ENCODE measurements around the gene KCNQ1. TPM values are rescaled to one million over a fixed set of nuclear protein-coding genes. Genes with fewer than 3 reads are reported as not detected.

Gene KCNQ1
- total RNA-seq, 1 experiment from 2014 or later: not detected

GRCh38 chr11:2703363-2704141 lies 258.7 kb downstream of the KCNQ1 start:
- H3K27ac ChIP-seq: peak overlapping the region; percentile 86

DNA sequence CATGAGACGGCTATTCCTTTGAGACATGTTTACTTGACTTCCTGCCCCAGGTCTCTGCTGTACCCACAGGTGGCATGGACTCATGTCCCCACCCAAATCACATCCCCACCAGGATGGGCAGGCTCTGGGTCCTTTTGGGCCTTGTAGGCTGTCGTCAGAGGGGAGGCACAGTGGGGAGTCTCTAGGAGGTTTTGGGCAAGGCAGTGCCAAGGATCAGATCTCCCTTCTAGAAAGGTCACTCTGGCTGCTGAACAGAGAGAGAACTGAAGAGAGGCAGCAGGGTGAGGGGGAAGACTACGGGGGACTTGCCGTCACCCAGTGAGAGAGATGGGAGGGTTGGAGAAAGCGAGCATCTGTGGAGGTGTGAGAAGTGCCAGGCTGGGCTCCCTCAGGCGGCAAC lies 259.5 kb downstream of the KCNQ1 start:
- no peaks in the 10 kb centered on the region for H3K36me3 ChIP-seq
- H3K4me3 ChIP-seq: no peak overlapping the region
- H3K27ac ChIP-seq: peak overlapping the region; percentile 86
- no peak for DNase-seq
- H3K4me1 ChIP-seq: peaks cover 53% of the 10 kb centered on the region
- no peaks in the 10 kb centered on the region for H3K27me3 ChIP-seq
- no peaks in the 10 kb centered on the region for H3K9me3 ChIP-seq (replicated peaks)

More at GRCh38 chr11:2703363-2704141, 258.7 kb downstream of the KCNQ1 start:
- no peak overlapping the region for H3K4me3 ChIP-seq
- DNase-seq: peak; percentile 75 to 79
- H3K36me3 ChIP-seq: 0 out of 2 replicates have a peak, but pooled peaks cover 5% of the 10 kb centered on the region
- H3K4me1 ChIP-seq: peaks cover 53% of the 10 kb centered on the region
- H3K27me3 ChIP-seq: no peaks in the 10 kb centered on the region
- H3K9me3 ChIP-seq (replicated peaks): no peaks in the 10 kb centered on the region

DNA sequence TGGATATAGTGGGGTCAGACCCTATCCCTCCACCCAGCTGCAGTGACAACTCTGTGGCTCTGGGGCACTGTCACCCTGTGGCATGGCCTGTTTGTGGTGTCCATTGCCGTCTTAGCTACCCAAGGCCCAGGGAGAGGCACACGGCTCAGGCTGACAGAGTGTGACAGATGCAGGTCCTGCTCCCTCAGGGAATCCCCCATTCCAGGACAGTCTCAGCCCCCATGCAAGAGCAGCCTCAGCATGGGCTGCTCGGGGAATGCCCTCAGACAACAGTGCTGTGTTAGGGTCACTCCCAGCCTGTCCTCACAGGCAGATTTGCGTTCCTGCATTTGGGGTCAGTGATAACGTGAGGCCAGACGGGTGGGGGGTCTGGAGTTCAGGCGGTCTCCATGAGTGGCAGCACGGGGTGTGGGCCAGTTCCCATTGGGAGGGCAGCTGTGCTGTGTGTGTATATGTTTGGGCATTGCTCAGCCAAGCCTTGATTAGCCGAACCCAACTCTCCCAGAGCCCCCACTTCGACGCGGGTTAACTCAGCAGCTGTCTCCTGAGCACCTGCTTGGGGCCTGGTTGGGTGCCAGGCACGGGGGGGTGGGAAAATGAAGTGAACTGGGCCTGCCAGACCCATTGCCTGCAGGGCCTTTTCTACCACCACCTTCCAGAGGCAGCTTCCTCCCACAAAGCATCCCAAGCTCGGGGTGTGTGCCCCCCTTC lies 260.2 kb downstream of the KCNQ1 start:
- H3K27ac ChIP-seq: peak overlapping the region; percentile 86

DNA sequence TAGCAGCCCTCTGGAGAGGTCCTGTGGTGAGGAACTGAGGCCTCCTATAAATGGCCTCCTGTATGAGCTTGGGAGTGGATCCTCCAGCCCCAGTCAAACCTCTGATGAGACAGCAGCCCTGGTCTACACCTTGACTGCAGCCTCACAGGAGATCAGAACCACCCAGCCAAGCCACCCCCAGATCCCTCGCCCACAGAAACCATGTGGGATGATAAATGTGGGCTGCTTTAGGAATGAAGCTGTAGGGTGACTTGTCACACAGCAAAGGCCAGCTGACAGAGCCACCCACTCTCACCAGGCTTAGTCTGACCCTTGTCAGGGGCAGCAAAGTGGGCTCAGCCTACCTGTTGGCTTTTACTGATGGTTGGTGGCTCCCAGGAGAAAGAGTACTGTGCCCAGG lies 261.5 kb downstream of the KCNQ1 start:
- Histone ChIP-seq H3K4me1 (peaks cover 47% of the 10 kb centered on the region), H3K9me3 (replicated peaks) (peaks cover 5% of the 10 kb centered on the region; the same call in 1 of the 2 replicates), H3K27ac (no peak overlapping the region), H3K4me3 (no peak overlapping the region), H3K36me3 (no peaks in the 10 kb centered on the region), H3K27me3 (no peaks in the 10 kb centered on the region)
- no peak for DNase-seq

More for the DNA sequence above, 260.2 kb downstream of the KCNQ1 start:
- no peaks in the 10 kb centered on the region for H3K36me3 ChIP-seq
- no peak overlapping the region for H3K4me3 ChIP-seq
- H3K4me1 ChIP-seq: peaks cover 53% of the 10 kb centered on the region
- no peaks in the 10 kb centered on the region for H3K27me3 ChIP-seq
- peak; percentile 95 to 97 for DNase-seq
- H3K9me3 ChIP-seq (replicated peaks): no peaks in the 10 kb centered on the region

- H3K36me3 ChIP-seq: no peaks in the 10 kb centered on the region
- H3K27me3 ChIP-seq: no peaks in the 10 kb centered on the region
- DNase-seq: no peak
- H3K4me3 ChIP-seq: no peak overlapping the region
- peaks cover 32% of the 10 kb centered on the region for H3K4me1 ChIP-seq
- H3K9me3 ChIP-seq (replicated peaks): peaks cover 5% of the 10 kb centered on the region; the same call in 1 of the 2 replicates
- H3K27ac ChIP-seq: no peak overlapping the region
Measured at GRCh38 chr11:2707736-2708135, 262.9 kb downstream of the KCNQ1 start.

DNA sequence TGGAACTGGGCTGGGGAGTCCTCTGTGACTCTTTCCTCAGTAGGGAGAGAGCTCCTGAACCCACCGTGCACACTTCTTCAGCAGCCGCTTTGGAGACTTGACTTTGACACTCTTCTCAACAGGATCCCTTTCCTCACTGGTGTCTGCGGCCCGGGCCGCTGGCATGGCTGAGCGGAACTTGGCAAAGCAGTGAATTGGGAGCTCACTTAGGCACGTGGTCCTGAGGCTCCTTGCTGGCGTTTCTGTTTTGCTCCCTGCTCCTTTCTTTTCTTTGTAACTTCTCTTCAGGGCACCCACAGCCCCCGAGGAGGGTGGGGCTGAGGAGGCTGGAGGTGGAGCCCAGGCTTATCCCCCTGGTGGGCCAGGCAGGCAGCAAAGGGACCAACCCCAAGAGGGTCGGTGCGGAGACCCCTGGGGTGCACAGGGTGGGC lies 263.4 kb downstream of the KCNQ1 start:
- no peak overlapping the region for H3K27ac ChIP-seq
- H3K36me3 ChIP-seq: no peaks in the 10 kb centered on the region
- no peaks in the 10 kb centered on the region for H3K27me3 ChIP-seq
- peaks cover 28% of the 10 kb centered on the region for H3K4me1 ChIP-seq
- peaks cover 5% of the 10 kb centered on the region; the same call in 1 of the 2 replicates for H3K9me3 ChIP-seq (replicated peaks)
- DNase-seq: no peak
- no peak overlapping the region for H3K4me3 ChIP-seq

DNA sequence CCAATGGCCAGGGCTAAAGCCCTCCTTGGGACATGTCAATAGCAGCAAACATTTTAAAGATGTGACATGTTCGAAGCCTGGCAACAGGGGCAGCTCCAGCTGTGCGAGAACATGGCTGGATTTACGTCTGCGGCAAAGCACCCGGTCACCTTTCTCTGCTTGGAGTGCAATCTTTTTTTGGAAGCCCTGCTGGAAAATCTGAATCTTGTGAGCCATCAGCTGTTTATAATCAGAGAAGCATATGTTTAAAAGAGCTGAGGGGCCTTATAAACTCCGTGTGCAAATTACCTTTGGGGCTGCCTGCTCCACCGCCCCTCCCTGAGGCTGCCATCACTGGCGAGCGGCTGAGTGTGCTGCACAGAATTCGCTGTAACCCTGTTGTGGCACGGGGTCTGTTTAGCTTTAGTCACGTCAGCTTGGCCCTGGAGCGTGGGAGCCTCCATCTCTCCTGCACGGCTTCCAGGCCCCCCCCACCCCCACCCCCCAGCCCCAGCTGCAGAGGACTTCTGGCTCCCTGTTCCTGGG lies 264.0 kb downstream of the KCNQ1 start:
- no peak overlapping the region for H3K4me3 ChIP-seq
- peaks cover 22% of the 10 kb centered on the region for H3K4me1 ChIP-seq
- no peaks in the 10 kb centered on the region for H3K36me3 ChIP-seq
- no peaks in the 10 kb centered on the region for H3K27me3 ChIP-seq
- no peak overlapping the region for H3K27ac ChIP-seq
- peaks cover 5% of the 10 kb centered on the region; the same call in 1 of the 2 replicates for H3K9me3 ChIP-seq (replicated peaks)
- no peak for DNase-seq

DNA sequence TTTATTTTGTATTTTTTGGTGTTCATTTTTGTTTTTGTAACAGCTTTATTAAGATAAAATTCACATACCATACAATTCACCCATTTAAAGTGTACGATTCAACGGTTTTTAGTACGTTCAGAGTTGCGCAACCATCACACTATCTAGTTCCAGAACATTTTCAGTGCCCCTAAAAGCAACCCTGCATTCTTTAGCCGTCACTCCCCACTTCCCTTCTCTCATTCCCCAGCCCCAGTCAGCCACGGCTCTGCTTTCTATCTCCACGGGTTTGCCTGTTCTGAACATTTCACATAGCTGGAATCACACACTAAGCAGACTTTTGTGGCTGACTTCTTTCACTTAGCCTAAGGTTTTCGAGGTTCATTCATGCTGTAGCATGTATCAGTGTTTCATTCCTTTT lies 264.6 kb downstream of the KCNQ1 start:
- DNase-seq: no peak
- Histone ChIP-seq H3K4me3 (no peak overlapping the region), H3K27me3 (no peaks in the 10 kb centered on the region), H3K4me1 (peaks cover 16% of the 10 kb centered on the region), H3K36me3 (no peaks in the 10 kb centered on the region), H3K9me3 (replicated peaks) (peaks cover 5% of the 10 kb centered on the region; the same call in 1 of the 2 replicates), H3K27ac (no peak overlapping the region)

DNA sequence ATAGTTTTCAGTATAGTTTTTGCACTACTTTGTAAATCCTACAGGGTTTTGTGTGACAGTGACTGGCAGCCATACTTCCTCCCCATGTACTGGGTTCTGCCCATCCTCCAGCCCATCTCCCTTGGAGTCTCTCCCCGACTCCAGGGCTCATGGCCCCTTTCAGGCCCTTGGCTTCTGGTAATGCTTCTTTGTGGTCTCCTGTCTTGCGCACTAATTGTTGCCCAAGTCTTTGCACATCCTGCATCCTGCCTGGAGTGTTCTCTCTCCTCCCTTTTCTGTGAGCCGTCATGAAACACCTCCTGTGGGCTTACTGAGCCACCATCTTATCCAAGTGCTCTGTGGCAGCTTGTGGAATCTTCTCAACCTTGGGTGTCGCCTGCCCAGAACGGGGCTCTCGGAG lies 266.4 kb downstream of the KCNQ1 start:
- H3K36me3 ChIP-seq: no peaks in the 10 kb centered on the region
- peaks cover 5% of the 10 kb centered on the region; the same call in 1 of the 2 replicates for H3K9me3 ChIP-seq (replicated peaks)
- no peak overlapping the region for H3K27ac ChIP-seq
- no peaks in the 10 kb centered on the region for H3K4me1 ChIP-seq
- DNase-seq: no peak
- H3K4me3 ChIP-seq: no peak overlapping the region
- no peaks in the 10 kb centered on the region for H3K27me3 ChIP-seq

- Histone ChIP-seq H3K27me3 (no peaks in the 10 kb centered on the region), H3K27ac (no peak overlapping the region), H3K4me3 (no peak overlapping the region), H3K4me1 (peaks cover 2% of the 10 kb centered on the region; the same call in 1 of the 2 replicates), H3K36me3 (no peaks in the 10 kb centered on the region), H3K9me3 (replicated peaks) (peaks cover 5% of the 10 kb centered on the region; the same call in 1 of the 2 replicates)
- no peak for DNase-seq
Measured at GRCh38 chr11:2713094-2713493, 268.3 kb downstream of the KCNQ1 start.

GRCh38 chr11:2713661-2714462 lies 269.1 kb downstream of the KCNQ1 start:
- H3K4me3 ChIP-seq: no peak overlapping the region
- no peak overlapping the region for H3K27ac ChIP-seq
- H3K36me3 ChIP-seq: no peaks in the 10 kb centered on the region
- no peak for DNase-seq
- peaks cover 5% of the 10 kb centered on the region; the same call in 1 of the 2 replicates for H3K9me3 ChIP-seq (replicated peaks)
- H3K27me3 ChIP-seq: no peaks in the 10 kb centered on the region
- H3K4me1 ChIP-seq: peaks cover 2% of the 10 kb centered on the region; the same call in 1 of the 2 replicates

GRCh38 chr11:2714463-2714800 lies 269.6 kb downstream of the KCNQ1 start:
- Histone ChIP-seq H3K27me3 (no peaks in the 10 kb centered on the region), H3K9me3 (replicated peaks) (peaks cover 5% of the 10 kb centered on the region; the same call in 1 of the 2 replicates), H3K27ac (no peak overlapping the region), H3K36me3 (no peaks in the 10 kb centered on the region), H3K4me3 (no peak overlapping the region), H3K4me1 (peaks cover 2% of the 10 kb centered on the region; the same call in 1 of the 2 replicates)
- no peak for DNase-seq

DNA sequence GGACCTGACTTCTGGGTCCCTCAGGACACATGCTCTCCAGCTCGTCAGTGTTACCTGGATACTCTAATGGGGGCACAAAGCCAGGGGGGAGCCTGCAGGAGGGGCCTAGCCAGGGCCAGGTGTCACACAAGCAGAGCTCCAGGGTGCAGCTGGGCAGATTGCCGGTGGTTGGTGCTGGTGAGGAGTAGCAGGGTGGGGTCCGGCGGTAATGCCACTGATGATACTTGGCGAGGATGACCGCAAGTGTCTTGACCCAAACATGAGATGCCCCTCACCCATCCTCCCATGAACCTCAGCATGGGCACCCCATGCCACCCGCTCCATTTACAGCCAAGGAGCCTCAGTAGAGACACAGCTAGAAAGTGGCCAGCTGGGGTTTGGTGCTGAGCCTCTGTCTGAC lies 270.1 kb downstream of the KCNQ1 start:
- no peak for DNase-seq
- peaks cover 2% of the 10 kb centered on the region; the same call in 1 of the 2 replicates for H3K4me1 ChIP-seq
- H3K36me3 ChIP-seq: no peaks in the 10 kb centered on the region
- H3K27me3 ChIP-seq: no peaks in the 10 kb centered on the region
- no peak overlapping the region for H3K27ac ChIP-seq
- H3K9me3 ChIP-seq (replicated peaks): peaks cover 5% of the 10 kb centered on the region; the same call in 1 of the 2 replicates
- H3K4me3 ChIP-seq: no peak overlapping the region

DNA sequence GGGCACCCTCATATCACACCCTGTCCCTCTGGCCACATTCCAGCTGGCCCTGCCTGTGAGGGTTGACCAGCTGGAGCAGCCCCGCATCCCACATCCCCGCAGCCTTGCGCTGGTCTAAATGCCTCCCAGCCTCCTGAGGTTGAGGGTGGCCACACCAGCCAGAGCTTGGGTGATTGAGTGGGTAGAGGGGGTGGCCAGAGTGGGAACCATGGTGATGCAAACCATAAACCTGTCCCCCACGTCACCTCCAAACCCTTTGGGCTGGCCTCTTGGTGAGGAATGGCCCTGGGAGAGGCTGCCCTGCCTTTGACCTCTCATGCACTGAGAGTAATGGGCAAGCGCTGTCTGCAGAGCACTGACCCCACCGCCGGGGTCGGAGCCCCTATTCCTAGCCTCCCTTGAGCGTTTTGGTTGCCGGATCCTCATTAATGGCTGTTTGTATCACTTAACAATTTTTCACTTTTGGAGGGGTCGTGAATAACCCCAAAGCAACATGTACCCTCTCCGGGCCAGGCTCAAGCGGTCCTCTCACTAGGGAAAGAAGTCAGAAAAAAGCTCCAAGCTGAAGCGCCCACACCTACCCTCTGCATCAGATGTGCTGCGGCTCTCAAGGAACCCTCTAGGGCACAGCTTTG lies 271.0 kb downstream of the KCNQ1 start:
- Histone ChIP-seq H3K4me3 (no peak overlapping the region), H3K27me3 (no peaks in the 10 kb centered on the region), H3K9me3 (replicated peaks) (peaks cover 3% of the 10 kb centered on the region; the same call in 1 of the 2 replicates), H3K36me3 (no peaks in the 10 kb centered on the region), H3K4me1 (peaks cover 2% of the 10 kb centered on the region; the same call in 1 of the 2 replicates), H3K27ac (no peak overlapping the region)
- DNase-seq: no peak
